C4-2B (cell line): ENCODE results near the gene FAM163B.

Experiments used
- H3K27ac ChIP-seq: fragments of 450-650 bp; 2 replicates; pipeline ENCODE4 v1.5.1; 2017
- ZFX ChIP-seq: fragments of 450-650 bp; IDR thresholded peaks from 2 replicates; pipeline ENCODE4 v1.6.1; 2017
- TF ChIP-seq, protein P1 (sequence below): fragments of 450-650 bp; conservative IDR thresholded peaks from 2 replicates; pipeline ENCODE4 v1.5.1; 2017; ENCODE audit warnings: mild to moderate bottlenecking

The FAM163B gene

DNA sequence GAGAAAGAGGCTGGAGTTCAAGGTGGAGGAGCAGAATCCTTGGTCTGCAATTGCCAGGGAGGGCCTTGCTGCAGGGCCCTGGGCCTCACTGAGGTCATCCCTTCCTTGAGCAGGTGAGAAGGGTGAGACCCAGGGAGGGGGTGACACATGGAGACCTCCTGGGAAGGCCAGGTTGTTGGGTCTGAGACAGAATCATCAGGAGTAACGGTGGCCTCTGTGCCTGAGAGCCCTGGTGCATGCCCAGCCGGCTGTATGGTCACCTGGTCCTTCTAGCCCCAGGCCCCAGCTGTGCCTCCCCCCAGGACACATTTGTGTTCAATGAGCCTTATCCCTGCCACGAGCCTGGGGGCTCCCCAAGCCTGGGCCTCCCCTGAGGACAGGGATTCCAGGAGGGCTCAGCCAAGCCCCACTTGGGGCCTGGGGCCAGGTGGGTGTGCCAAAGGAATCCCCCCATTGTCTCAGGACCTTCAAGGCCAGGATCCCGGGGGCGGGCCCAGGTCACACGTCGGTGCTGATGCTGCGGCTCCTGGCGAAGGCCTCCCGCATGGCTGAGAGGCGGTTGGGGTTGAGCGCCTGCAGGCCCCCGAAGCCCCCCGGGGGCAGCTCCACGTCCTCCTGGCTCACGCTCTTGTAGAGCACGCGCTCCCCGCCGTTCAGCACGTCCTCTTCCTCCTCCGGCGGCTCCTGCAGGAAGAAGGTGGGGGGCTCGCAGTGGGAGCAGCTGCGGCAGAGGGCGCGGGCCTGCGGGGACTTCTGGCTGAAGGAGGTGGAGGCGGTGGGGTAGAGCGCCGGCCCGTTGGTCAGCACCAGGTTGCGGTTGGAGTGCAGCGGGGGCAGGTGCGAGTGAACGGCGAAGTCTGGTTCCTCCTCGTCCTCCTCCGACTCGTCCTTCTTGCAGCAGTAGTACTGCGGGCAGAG is 30.4 kb downstream of the FAM163B start:
- TF ChIP-seq, protein P1, sequence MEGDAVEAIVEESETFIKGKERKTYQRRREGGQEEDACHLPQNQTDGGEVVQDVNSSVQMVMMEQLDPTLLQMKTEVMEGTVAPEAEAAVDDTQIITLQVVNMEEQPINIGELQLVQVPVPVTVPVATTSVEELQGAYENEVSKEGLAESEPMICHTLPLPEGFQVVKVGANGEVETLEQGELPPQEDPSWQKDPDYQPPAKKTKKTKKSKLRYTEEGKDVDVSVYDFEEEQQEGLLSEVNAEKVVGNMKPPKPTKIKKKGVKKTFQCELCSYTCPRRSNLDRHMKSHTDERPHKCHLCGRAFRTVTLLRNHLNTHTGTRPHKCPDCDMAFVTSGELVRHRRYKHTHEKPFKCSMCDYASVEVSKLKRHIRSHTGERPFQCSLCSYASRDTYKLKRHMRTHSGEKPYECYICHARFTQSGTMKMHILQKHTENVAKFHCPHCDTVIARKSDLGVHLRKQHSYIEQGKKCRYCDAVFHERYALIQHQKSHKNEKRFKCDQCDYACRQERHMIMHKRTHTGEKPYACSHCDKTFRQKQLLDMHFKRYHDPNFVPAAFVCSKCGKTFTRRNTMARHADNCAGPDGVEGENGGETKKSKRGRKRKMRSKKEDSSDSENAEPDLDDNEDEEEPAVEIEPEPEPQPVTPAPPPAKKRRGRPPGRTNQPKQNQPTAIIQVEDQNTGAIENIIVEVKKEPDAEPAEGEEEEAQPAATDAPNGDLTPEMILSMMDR = no peak
- no peak for TF ChIP-seq ZFX
- no peak overlapping the region for H3K27ac ChIP-seq

DNA sequence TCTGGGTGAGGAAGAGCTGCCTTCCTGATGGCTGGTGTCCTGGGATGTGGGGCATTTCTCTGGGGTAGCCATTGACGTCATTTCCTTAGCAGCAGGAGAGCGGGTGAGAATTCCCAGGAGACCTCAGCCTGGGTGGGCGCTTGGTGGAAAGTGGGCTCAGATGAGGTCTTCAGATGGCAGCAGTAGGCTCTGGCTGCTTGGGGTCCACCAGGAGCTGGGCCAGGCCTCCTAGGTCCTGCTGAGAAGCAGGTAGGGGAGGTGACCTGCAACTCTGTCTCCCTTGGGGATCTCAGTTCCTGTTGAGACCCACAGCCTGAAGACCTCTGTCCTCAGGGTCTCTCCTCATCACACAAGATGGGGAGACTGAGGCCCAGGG is 31.5 kb downstream of the FAM163B start:
- no peak overlapping the region for H3K27ac ChIP-seq
- no peak for TF ChIP-seq ZFX
- TF ChIP-seq, protein P1 = no peak

DNA sequence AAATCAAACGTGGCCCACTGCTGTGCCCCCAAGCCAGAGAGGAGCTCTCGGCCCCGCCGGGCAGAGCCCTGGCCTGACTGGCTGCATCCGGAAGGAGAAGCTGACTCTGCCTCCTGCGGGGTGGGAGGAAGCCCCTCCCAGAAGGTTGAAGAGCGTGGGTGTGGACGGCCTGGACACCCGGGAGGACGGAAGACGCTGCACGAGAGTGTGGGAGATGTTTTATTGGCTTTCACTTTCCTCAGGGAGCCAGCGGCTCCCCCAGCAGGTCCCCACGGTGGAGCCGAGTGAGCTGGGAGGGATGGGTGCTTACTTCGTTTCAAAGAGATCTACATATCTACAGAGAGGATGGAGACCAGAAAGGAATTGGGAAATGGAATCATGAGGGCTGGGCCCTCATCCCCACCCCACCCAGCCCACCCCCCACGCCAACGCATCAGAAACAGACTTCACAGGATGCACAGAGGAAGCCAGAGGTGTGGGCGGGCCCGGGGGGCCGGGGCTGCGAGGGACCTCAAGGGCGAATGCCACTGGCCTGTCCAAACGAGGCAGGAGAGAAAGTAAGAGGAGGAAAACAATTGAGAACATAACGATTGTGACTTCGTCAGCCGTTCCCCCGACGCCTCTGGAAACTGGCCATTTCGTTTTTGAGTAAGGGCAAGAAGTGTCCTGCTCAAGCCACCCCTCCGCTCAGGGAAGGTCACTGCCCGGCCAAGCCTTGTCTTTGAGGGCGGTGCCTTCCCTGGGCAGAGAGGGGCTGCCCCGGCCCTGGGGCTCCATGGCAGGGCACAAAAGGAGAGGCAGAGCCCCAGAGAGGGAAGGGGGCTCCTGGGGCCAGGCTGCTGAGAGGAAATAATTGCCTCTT is 32.1 kb downstream of the FAM163B start:
- H3K27ac ChIP-seq = no peak overlapping the region
- TF ChIP-seq ZFX = no peak
- TF ChIP-seq, protein P1 = no peak

DNA sequence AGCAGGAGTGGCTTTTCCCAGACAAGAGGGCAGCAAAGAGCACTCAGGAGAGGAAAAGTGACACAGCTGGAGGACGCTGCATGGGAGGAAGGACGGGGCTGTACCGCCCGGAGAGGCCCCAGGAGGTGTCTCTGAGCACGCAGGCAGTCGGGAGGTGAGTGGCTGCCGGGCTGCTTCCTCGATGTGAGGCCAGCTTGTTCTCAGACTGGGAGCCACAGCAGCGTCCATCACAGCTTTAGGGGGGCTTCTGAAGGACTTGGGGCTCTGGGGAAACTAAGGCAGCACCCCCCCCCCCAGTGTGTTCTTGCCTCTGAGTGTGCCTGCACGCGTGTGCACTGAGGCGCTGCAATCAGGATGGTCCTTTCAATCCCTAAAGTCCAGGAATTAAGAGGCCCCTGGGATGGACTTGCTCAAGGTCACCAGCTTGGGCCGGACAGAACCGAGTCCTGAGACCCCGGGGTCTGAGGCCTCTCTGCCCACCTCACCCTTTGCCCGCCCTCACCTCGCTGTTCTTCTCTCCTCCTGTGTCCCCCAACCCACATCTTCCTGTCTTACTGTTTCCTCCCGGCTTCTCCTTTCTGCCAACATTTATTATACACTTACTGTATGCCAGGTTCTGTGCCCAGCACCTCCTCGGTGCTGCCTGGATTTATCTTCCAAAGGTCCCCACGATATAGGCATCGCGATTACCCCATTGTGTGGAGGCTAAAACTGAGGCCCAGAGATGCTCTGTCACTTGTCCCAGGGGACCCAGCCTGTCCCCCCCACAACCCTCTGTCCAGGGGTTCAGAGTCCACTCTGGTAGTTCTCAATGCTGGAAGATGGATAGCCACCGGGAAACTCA is 32.9 kb downstream of the FAM163B start:
- no peak overlapping the region for H3K27ac ChIP-seq
- TF ChIP-seq, protein P1 = no peak
- no peak for TF ChIP-seq ZFX

DNA sequence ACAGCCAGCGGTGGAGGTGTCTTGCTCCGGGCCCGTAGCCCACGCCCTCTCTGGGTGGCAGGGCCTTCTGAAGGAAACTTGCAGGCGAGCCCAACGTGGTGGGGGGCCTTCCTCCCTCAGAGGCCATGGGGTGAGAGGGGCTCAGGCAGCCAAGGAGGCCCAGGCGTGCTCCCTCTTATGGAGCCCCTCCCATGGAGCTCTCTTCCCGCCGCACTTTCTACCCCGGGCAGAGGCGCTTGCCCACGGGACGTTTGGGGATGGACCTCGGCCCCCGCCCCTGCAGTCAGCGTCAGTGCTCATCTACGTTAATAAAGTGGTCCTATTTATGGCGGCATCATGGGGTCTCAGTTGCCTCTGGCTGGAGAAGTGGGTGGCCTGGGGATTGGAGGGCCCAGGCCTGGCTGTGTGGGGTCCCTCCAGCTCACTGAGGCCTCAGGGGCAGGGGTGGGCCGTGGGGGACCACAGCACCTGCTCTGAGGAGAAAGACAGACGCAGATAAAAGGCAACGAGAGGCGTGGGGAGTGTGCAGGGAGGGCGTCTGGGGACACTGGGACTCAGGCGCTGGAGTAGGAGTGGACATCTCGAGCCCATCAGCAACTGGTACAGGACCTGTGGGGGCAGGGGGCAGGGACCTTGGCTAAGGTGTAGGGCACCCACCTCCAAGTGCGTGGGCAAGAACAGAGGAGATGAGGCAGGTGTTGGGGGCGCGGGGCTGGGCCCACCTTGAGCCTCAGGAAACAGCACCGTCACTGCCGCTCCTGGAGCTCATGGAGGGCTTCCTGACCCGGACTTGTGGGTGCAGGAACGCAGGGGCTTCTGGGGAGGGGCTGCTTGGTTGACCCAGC is 33.8 kb downstream of the FAM163B start:
- H3K27ac ChIP-seq = no peak overlapping the region
- TF ChIP-seq, protein P1 = no peak
- no peak for TF ChIP-seq ZFX

DNA sequence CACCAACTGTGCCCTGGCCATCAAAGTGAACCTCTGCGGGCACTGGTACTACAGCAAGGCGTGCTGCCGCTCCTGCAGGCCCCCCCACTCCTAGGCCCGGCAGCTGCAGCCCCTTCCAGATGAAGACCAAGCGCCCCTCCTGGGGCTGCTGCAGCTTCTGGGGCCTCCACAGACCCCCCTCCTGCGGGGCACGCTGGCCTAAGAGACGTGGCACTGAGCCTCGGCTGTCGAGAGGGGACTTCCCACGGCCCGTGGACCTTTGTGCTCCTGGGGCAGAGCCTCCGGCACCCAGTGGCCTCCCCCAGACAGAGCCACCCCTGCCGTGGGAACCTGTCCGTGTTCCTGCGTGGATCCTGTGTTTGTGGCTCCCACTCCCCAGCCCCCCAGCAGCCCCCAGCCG is 34.4 kb downstream of the FAM163B start:
- TF ChIP-seq ZFX = no peak
- TF ChIP-seq, protein P1 = no peak
- H3K27ac ChIP-seq = no peak overlapping the region
